K562 (cell line): Measurements from ENCODE around the gene PDZD2. TPM values are rescaled to one million over a fixed set of nuclear protein-coding genes. Genes with fewer than 3 reads are reported as not detected.

ENCODE experiments used
- ATAC-seq: fragments of 200-7000 bp; cut with Tn5 transposase; 3 replicates; pipeline ENCODE4 v1.9.1; 2020; ENCODE audit warnings: moderate library complexity
- BruUV-seq: library from RNA; stranded (reverse); fragments of 400-500 nt; replicated peaks from 2 replicates; lab custom pipeline; 2021; lab: Mats Ljungman, UMichigan
- CTCF ChIA-PET: fragments of 300-600 bp; formaldehyde crosslinking; extraction: SDS; loops from one replicate; lab custom pipeline; 2021; ENCODE audit warnings: low intra/inter-chr PET ratio; lab: Yijun Ruan, JAX
- POLR2A ChIA-PET: fragments of 300-600, 350-650 bp; sonication (Branson Sonifier 250); formaldehyde crosslinking; extraction: SDS; loops from one replicate; lab custom pipeline; 2021; ENCODE audit warnings: antibody characterized with exemption, inconsistent platforms; lab: Yijun Ruan, JAX
- DNase-seq, 4 experiments: peaks; one replicate each; pipeline versions ENCODE4 v3.0.0 to v3.0.0-alpha.2; 2011 to 2018; ENCODE audit warnings: low spot score in 3 of 4, mixed read lengths in 3 of 4; ENCODE audit errors: extremely low read depth in 1 of 4
- FAIRE-seq: peaks from 2 replicates; lab custom pipeline; 2011; peaks lifted over from hg19 to GRCh38; lab: Jason Lieb, UNC
- H2AFZ ChIP-seq: 2 replicates; pipeline ENCODE4 v1.6.0; 2011; ENCODE audit warnings: low read depth, low read length, control low read depth, inconsistent platforms
- H3K27ac ChIP-seq: fragments of 200-600 bp; 3 replicates; pipeline ENCODE4 v1.8.0; 2011; ENCODE audit warnings: low read depth, mild to moderate bottlenecking, control low read depth, inconsistent platforms, low read length, moderate library complexity, mixed read lengths; ENCODE audit errors: extremely low read depth
- H3K27me3 ChIP-seq, 2 experiments: fragments of 300-600 bp in 1 of 2; 2 replicates in 1 of 2; 3 replicates in 1 of 2; pipeline versions ENCODE4 v1.6.0 to v1.8.0; 2011; ENCODE audit warnings: inconsistent platforms in 2 of 2, low read length in 2 of 2, mild to moderate bottlenecking in 1 of 2, mixed read lengths in 1 of 2, moderate library complexity in 1 of 2; ENCODE audit not compliant: control insufficient read depth in 2 of 2, insufficient read depth in 2 of 2
- H3K36me3 ChIP-seq: fragments of 300-600 bp; 3 replicates; pipeline ENCODE4 v1.8.0; 2011; ENCODE audit warnings: mild to moderate bottlenecking, low read length, inconsistent platforms; ENCODE audit not compliant: control insufficient read depth, insufficient read depth
- H3K4me1 ChIP-seq, 2 experiments: fragments of 200-600 bp in 1 of 2; replicated peaks in 1 of 2; 2 replicates in 1 of 2; 3 replicates in 1 of 2; pipeline versions ENCODE4 v1.5.1 to v1.8.0; 2011; ENCODE audit warnings: inconsistent platforms in 2 of 2, low read length in 2 of 2, mild to moderate bottlenecking in 1 of 2, mixed read lengths in 1 of 2, moderate library complexity in 1 of 2; ENCODE audit not compliant: control insufficient read depth in 2 of 2, insufficient read depth in 2 of 2
- H3K4me2 ChIP-seq: 2 replicates; pipeline ENCODE4 v1.6.1; 2011; ENCODE audit warnings: low read length, control low read depth, inconsistent platforms, mixed read lengths; ENCODE audit not compliant: insufficient read depth
- H3K4me3 ChIP-seq: fragments of 200-600 bp; sonication (generic), shearing (Covaris generic); 2 replicates; pipeline ENCODE4 v1.5.1; 2016; ENCODE audit warnings: control low read depth, inconsistent platforms
- H3K79me2 ChIP-seq: fragments of 200-600 bp; 3 replicates; pipeline ENCODE4 v1.8.0; 2011; ENCODE audit warnings: low read length, inconsistent platforms; ENCODE audit not compliant: control insufficient read depth, insufficient read depth
- H3K9ac ChIP-seq, 2 experiments: 2 replicates each; pipeline versions ENCODE4 v1.6.0 to v1.6.1; 2011; ENCODE audit warnings: low read depth in 2 of 2, low read length in 2 of 2, control low read depth in 1 of 2, inconsistent platforms in 1 of 2, mild to moderate bottlenecking in 1 of 2, mixed read lengths in 1 of 2; ENCODE audit not compliant: insufficient read depth in 1 of 2
- H3K9me1 ChIP-seq: one replicate; pipeline ENCODE4 v1.6.0; 2011; ENCODE audit warnings: inconsistent platforms, mild to moderate bottlenecking, low read length, moderate library complexity; ENCODE audit not compliant: control insufficient read depth, insufficient read depth
- H3K9me3 ChIP-seq: replicated peaks from 2 replicates; pipeline ENCODE4 v1.5.1; 2011; ENCODE audit warnings: low read depth, low read length, inconsistent platforms; ENCODE audit not compliant: control insufficient read depth, insufficient read depth
- H4K20me1 ChIP-seq: replicated peaks from 2 replicates; pipeline ENCODE4 v1.6.1; 2011; ENCODE audit warnings: low read length, inconsistent platforms, mixed read lengths; ENCODE audit not compliant: control insufficient read depth, insufficient read depth
- PBX2 ChIP-seq, 2 experiments: IDR thresholded peaks in 1 of 2; conservative IDR thresholded peaks in 1 of 2; 2 replicates each; pipeline ENCODE4 v1.6.1; 2016; ENCODE audit warnings: low read depth in 2 of 2, mild to moderate bottlenecking in 1 of 2, missing compliant biosample characterization in 1 of 2, missing genetic modification characterization in 1 of 2, moderate library complexity in 1 of 2
- RAD21 ChIP-seq, 2 experiments: fragments of 250-450 bp in 1 of 2; fragments of 450-650 bp in 1 of 2; sonication (Bioruptor Pico) in 1 of 2; formaldehyde crosslinking in 1 of 2; IDR thresholded peaks in 1 of 2; conservative IDR thresholded peaks in 1 of 2; 2 replicates each; pipeline versions ENCODE4 v1.4.0 to v1.8.0; 2020 to 2022; ENCODE audit warnings: mild to moderate bottlenecking in 2 of 2, moderate library complexity in 1 of 2
- WGBS: fragments of 100-300 bp; shearing (Covaris generic); methylation state at CpG from one replicate; pipeline ENCODE4 v1.1.6; 2016; ENCODE audit warnings: low coverage, mixed read lengths; ENCODE audit not compliant: insufficient coverage; ENCODE audit errors: missing lambda C conversion rate; 5-methylcytosine and 5-hydroxymethylcytosine counted together
- in situ Hi-C: fragments of 300-500 bp; cut with MboI; formaldehyde crosslinking; loops from 4 replicates; pipeline ENCODE4 v1.15.0; 2018; ENCODE audit warnings: inconsistent platforms, mixed read lengths
- intact Hi-C: fragments of 100-400 bp; cut with micrococcal nuclease; formaldehyde crosslinking; loops from 2 replicates; pipeline ENCODE4 v1.14.2; 2022
- polyA plus RNA-seq, 8 experiments: library from polyadenylated mRNA; depleted of rRNA in 4 of 8; stranded (reverse) in 5 of 8; unstranded in 3 of 8; fragments of >200 nt; fragmentation: Nextera tagmentation in 2 of 8; fragmentation: Illumina TruSeq in 1 of 8; extraction: Ambion mirVana in 2 of 8; extraction: Trizol in 1 of 8; gene quantifications; 2 replicates each; pipeline versions ENCODE4 v1.2.1 to v1.2.3, GENCODE V29; 2011 to 2014; ENCODE audit warnings: inconsistent platforms in 1 of 8, missing spikeins in 1 of 8
- total RNA-seq, 7 experiments: library from RNA; depleted of rRNA in 6 of 7; stranded (reverse); fragments of >200 nt in 6 of 7; fragmentation: Illumina TruSeq in 2 of 7; extraction: Trizol in 2 of 7; gene quantifications; 2 replicates each; pipeline versions ENCODE4 v1.2.1 to v1.2.3, GENCODE V29; 2011 to 2021; ENCODE audit warnings: low replicate concordance in 1 of 7

The PDZD2 gene
- total and polyA plus RNA-seq, 9 of the 15 experiments (the other 6 are each of a cell fraction or from before 2014, with no cell fraction given), result 0.02 to 0.08 (median 0.04) TPM; not detected in 6

- TF ChIP-seq RAD21 (CRISPR knock-in tag; conservative IDR thresholded peaks at IDR 0.05 in 1 of 2, IDR thresholded peaks at IDR 0.05 in 1 of 2), result peak in 1 of 2 experiments; percentile 28; a peak in 1 of 4 replicates
- no peak for TF ChIP-seq PBX2 (CRISPR knock-in tag; IDR thresholded peaks at IDR 0.05; ENCODE audit: low read depth)
- TF ChIP-seq PBX2 (tag; conservative IDR thresholded peaks at IDR 0.05; ENCODE audit: low read depth), result no peak
- TF ChIP-seq, all 486 proteins: peak for 1
- in situ Hi-C loops (no loop called here), intact Hi-C loops (loop anchor here (10.0 kb wide), 1 partner anchor 791 kb away; no protein-coding TSS in a partner anchor)
- no peaks in the 10 kb centered on the region for H4K20me1 ChIP-seq
- H3K4me1 ChIP-seq, result no peaks in the 10 kb centered on the region
- no peak overlapping the region for H3K4me2 ChIP-seq
- H3K9me3 ChIP-seq, result no peaks in the 10 kb centered on the region
- no peak overlapping the region for H2AFZ ChIP-seq
- BruUV-seq, result no TSS peak
- H3K9me1 ChIP-seq, result no peaks in the 10 kb centered on the region
- H3K27ac ChIP-seq, result no peak overlapping the region
- POLR2A ChIA-PET, result no interaction called here
- H3K4me3 ChIP-seq, result no peak overlapping the region
- DNase-seq (no peak), FAIRE-seq (no peak), ATAC-seq (no peak; the same call in 2 of the 3 replicates)
- no peak overlapping the region for H3K9ac ChIP-seq
- CTCF ChIA-PET, result interaction anchor here (0.7 kb wide), 1 partner anchor 592 kb away, joined by 3 read pairs; no protein-coding TSS in a partner anchor
- no peaks in the 10 kb centered on the region for H3K36me3 ChIP-seq
- H3K79me2 ChIP-seq, result no peaks in the 10 kb centered on the region
- H3K27me3 ChIP-seq, result peaks cover 0 to 4% of the 10 kb centered on the region in 2 experiments; a peak in 1 of 5 replicates
- WGBS, result 0% methylated on average over 3 of the region's 3 CpGs
Observed at GRCh38 chr5:31823472-31823871, 184.5 kb downstream of the PDZD2 start.
